ENCODE results near the gene SCARF1.

The SCARF1 gene

DNA sequence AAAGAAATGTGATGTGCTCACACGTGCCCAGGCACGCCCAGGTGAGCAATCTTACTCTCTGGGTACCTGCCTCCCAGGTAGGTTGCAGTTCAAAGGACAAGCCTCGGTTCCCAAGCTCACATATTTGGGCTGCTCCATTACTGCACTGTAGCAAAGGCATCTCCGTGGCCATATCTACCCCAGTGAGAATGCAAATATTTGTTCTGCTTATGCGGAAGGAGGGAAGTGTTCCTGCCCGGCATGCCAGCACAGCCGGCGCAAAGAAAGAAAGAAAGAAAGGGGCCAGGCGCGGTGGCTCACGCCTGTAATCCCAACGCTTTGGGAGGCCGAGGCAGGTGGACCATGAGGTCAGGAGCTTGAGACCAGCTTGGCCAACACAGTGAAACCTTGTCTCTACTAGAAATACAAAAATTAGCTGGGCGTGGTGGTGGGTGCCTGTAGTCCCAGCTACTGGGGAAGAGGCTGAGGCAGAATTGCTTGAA is 47.6 kb downstream of the SCARF1 start:
- no peak for FAIRE-seq

- FAIRE-seq = no peak
Observed at GRCh38 chr17:1593630-1593931, 52.0 kb downstream of the SCARF1 start.

- no peak for FAIRE-seq
Observed at GRCh38 chr17:1592751-1593629, 52.5 kb downstream of the SCARF1 start.

DNA sequence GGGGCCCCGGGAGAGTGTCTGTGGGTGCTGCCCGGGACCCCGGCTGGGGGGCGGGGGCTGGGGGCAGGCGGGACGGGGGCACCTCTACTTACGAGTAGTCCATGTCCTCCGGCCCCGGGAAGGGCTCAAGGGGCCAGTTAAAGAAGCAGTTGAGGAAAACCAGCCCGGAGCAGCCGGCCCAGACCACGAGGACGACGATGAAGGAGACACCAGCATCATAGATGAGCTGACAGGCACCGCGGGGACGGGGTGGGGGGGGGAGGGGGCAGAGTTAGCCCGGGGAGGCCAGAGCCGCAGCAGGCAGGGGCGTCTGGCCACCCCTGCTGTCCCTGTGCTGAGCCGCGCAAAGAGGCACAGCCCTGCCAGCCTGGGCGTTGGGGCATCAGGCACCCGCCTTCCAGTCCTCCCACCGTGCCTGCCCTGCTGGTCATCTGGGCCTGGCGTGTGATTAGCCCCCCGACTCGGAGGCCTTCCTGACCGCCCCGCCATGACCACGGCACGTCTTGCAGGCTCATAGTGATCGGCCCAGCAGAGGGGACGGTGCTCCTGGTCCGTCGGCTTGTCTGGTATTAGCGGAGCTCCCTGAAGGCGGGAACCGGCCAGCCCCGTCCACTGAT is 54.0 kb downstream of the SCARF1 start:
- no peak for FAIRE-seq

DNA sequence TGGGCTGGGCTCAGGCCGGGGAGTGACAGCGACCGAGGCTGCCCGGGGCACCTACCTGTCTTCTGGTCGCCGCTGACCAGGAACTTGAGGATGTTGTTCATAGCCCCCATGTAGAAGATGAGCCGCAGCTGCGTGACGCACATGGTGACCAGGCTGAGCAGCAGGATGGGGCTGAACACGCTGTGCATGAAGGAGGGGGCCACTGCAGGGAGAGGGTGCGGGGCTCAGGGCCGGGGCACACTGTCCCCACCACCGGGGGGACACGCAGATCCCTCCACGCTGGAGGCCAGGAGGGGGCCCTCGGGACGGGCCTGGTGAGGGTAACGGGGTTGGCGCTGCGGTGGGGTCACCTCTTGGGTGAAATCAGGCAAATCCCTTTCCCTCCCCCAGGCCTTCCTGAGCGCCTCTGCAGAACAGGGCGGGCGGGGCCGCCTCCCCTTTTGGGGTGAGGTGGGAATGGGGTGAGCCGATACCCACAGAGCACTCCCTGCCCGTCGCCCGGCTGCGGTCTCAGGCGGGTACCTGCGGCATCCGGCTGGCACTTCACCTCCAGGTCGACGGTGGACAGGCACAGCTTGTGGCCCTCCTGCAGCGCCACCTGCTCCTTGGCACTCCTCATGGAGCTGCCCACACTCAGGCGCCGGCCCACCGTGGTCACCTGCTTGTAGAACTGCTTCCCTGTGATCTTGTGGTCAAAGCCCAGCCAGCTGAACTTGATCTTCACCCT is 54.6 kb downstream of the SCARF1 start:
- FAIRE-seq = no peak

DNA sequence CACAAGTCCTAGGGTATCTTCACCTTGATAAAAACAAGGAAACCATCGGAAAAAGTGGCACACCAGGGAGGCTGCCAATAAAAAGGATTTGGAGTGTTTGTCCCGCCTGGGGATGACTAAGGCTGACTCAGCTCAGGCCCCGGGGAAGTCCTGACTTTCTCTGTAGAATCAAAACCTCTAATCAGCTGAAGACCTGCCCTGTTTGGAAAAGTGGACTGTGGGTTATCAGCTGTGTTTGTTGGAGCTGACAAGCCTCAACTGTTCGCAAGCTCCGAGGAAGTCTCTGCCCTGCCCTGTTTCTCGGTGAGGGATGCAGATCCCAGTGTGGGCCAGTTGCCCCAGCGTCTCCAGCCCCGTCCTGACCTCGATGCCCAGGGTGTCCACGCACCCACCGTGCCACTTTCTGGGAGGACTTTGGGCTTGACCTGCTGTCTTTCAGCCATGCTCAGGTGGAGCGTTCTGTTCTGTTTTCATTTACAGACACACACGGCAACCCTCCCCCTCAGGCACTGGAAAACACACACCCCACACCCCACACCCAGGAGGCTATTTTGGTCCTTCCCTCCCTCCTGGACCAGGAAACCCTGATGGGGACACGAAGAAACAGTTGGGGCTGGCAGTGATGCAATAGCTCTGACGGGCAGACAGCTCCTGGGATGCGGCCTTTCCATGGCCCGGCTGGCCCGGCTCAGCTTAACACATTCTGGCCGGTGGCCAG is 55.3 kb downstream of the SCARF1 start:
- FAIRE-seq = no peak

DNA sequence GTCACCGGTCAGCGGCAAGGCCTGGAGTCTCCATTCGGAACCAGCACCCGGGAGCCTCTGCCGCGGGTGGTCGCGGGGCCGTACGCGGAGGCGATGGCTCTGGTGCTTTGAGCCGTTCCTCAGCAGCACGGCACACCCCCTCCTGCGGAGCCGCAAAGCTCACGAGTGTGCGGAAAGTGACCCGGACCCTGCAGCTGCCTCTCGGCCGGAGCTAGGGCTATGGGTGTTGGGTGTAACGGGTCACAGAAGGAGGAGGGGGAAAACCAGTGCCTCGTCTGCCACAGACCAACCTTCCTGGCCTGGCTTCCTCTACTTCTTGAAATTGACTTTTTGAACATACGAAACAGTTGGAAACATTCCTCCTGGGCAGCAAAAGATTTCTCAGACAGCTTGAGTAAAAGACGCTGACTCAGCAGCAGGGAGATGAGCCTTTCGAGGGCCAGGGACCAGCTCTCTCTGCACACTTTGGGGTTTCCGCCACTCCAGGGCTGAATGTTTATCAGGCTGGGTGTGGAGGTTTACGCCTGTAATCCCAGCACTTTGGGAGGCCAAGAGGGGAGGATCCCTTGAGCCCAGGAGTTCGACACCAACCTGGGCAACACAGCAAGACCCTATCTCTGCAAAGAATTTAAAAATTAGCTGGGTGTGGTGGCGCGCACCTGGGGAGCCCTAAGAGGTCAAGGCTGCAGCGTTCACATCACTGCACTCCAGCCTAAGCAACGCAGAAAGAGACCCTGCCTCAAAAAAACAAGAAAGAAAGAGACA is 56.5 kb downstream of the SCARF1 start:
- no peak for FAIRE-seq

- no peak for FAIRE-seq
Observed at GRCh38 chr17:1584167-1584566, 61.4 kb downstream of the SCARF1 start.

Measured in colon (tissue), 2 donors.